Uterus (tissue), 4 donors: Measurements from ENCODE around the gene ELF4. TPM values are rescaled to one million over a fixed set of nuclear protein-coding genes. Genes with fewer than 3 reads are reported as not detected.

Experiments
- DNase-seq, 2 donors: peaks; one replicate each; pipeline ENCODE4 v3.0.0-alpha.2; 2019 to 2020
- H3K27ac ChIP-seq, 2 donors: fragments of 200-600 bp; sonication (generic); 1 replicate in 1 of 2; 2 replicates in 1 of 2; pipeline ENCODE4 v1.5.1; 2016 to 2018
- H3K27me3 ChIP-seq, 2 donors: fragments of 200-600 bp; sonication (generic); one replicate each; pipeline ENCODE4 v1.5.1; 2018 to 2019; ENCODE audit warnings: control low read depth in 1 of 2
- H3K36me3 ChIP-seq, 2 donors: fragments of 200-600 bp; sonication (generic); one replicate each; pipeline ENCODE4 v1.5.1; 2019; ENCODE audit warnings: control low read depth in 1 of 2
- H3K4me1 ChIP-seq, 2 donors: fragments of 200-600 bp; sonication (generic); one replicate each; pipeline ENCODE4 v1.5.1; 2018 to 2019; ENCODE audit warnings: control low read depth in 1 of 2
- H3K4me3 ChIP-seq, 2 donors: fragments of 200-600 bp; sonication (generic); 1 replicate in 1 of 2; 2 replicates in 1 of 2; pipeline ENCODE4 v1.5.1; 2018 to 2019; ENCODE audit warnings: mild to moderate bottlenecking in 1 of 2
- H3K9me3 ChIP-seq, 2 donors: fragments of 200-600 bp; sonication (generic); one replicate each; pipeline ENCODE4 v1.5.1; 2019; ENCODE audit warnings: control low read depth in 1 of 2
- POLR2A ChIP-seq, 2 donors: fragments of 450-650 bp; IDR thresholded peaks; one replicate each; pipeline ENCODE4 v1.6.1; 2016; ENCODE audit warnings: antibody characterized with exemption in 2 of 2, mild to moderate bottlenecking in 1 of 2, moderate library complexity in 1 of 2
- intact Hi-C: fragments of 100-400 bp; cut with DNase I; formaldehyde crosslinking; loops from one replicate; pipeline ENCODE4 v1.15.1; 2023; ENCODE audit warnings: low total_unique reads
- total RNA-seq, 4 donors: library from RNA; depleted of rRNA in 3 of 4; stranded (reverse); fragments of >200 nt in 3 of 4; gene quantifications; one replicate each; pipeline versions ENCODE4 v1.1.0 to v1.2.4, GENCODE V29; 2014 to 2023
- TF ChIP-seq, protein P1 (sequence below), 4 experiments: fragments of 200-600 bp in 2 of 4; fragments of 450-650 bp in 2 of 4; sonication (generic) in 2 of 4; IDR thresholded peaks; one replicate each; pipeline ENCODE4 v1.5.1; 2016 to 2019; ENCODE audit warnings: antibody characterized with exemption in 4 of 4, mild to moderate bottlenecking in 2 of 4, moderate library complexity in 1 of 4
- donor health status: DM: yes; HTN: yes; CAD: no.

Gene ELF4
- total RNA-seq, 4 donors from 2014 or later = 4.6 to 22.3 (median 11.8) TPM

- Histone ChIP-seq H3K36me3 (no peaks in the 10 kb centered on the region), H3K9me3 (no peaks in the 10 kb centered on the region), H3K27ac (no peak overlapping the region), H3K4me3 (no peak overlapping the region), H3K27me3 (no peaks in the 10 kb centered on the region), H3K4me1 (no peaks in the 10 kb centered on the region)
- no peak for TF ChIP-seq POLR2A (IDR thresholded peaks at IDR 0.05)
- TF ChIP-seq, protein P1, sequence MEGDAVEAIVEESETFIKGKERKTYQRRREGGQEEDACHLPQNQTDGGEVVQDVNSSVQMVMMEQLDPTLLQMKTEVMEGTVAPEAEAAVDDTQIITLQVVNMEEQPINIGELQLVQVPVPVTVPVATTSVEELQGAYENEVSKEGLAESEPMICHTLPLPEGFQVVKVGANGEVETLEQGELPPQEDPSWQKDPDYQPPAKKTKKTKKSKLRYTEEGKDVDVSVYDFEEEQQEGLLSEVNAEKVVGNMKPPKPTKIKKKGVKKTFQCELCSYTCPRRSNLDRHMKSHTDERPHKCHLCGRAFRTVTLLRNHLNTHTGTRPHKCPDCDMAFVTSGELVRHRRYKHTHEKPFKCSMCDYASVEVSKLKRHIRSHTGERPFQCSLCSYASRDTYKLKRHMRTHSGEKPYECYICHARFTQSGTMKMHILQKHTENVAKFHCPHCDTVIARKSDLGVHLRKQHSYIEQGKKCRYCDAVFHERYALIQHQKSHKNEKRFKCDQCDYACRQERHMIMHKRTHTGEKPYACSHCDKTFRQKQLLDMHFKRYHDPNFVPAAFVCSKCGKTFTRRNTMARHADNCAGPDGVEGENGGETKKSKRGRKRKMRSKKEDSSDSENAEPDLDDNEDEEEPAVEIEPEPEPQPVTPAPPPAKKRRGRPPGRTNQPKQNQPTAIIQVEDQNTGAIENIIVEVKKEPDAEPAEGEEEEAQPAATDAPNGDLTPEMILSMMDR (IDR thresholded peaks at IDR 0.05) = no peak
- no peak for DNase-seq
- intact Hi-C loops = no loop called here
Measured at GRCh38 chrX:130030826-130031225, 79.5 kb downstream of the ELF4 start.

DNA sequence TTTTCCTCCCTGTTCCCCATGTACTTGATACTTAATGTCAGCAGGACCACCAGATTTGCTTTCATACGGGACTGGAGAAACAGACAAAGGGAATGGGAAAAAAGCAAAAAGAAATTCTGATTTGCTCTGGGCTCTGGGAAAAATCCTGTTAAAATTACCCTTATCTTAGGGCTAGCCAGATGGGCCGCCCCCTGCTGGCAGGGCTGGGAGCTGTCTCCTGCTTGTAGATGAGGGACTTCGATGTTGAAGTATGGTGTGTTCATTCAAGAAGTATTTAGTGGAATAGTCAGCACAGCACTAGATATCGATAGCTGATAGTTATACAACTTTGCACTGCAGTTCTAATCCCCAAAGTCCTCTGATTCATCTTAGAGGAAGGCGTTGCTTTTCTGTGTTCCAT lies 82.1 kb downstream of the ELF4 start:
- TF ChIP-seq POLR2A (IDR thresholded peaks at IDR 0.05) = no peak
- TF ChIP-seq, protein P1 (IDR thresholded peaks at IDR 0.05) = peak; percentile 38 to 47 (median 43)
- H3K4me1 ChIP-seq = no peaks in the 10 kb centered on the region
- no peaks in the 10 kb centered on the region for H3K36me3 ChIP-seq
- no peak overlapping the region for H3K4me3 ChIP-seq
- H3K27me3 ChIP-seq = no peaks in the 10 kb centered on the region
- H3K9me3 ChIP-seq = no peaks in the 10 kb centered on the region
- intact Hi-C loops = no loop called here
- DNase-seq = peak in 1 of 2 donors; percentile 30
- H3K27ac ChIP-seq = no peak overlapping the region

- no peaks in the 10 kb centered on the region for H3K27me3 ChIP-seq
- intact Hi-C loops = no loop called here
- TF ChIP-seq, protein P1 (IDR thresholded peaks at IDR 0.05) = no peak
- TF ChIP-seq POLR2A (IDR thresholded peaks at IDR 0.05) = no peak
- DNase-seq = no peak
- no peak overlapping the region for H3K27ac ChIP-seq
- H3K4me1 ChIP-seq = no peaks in the 10 kb centered on the region
- no peaks in the 10 kb centered on the region for H3K9me3 ChIP-seq
- H3K36me3 ChIP-seq = no peaks in the 10 kb centered on the region
- no peak overlapping the region for H3K4me3 ChIP-seq
Measured at GRCh38 chrX:130027569-130027968, 82.7 kb downstream of the ELF4 start.

DNA sequence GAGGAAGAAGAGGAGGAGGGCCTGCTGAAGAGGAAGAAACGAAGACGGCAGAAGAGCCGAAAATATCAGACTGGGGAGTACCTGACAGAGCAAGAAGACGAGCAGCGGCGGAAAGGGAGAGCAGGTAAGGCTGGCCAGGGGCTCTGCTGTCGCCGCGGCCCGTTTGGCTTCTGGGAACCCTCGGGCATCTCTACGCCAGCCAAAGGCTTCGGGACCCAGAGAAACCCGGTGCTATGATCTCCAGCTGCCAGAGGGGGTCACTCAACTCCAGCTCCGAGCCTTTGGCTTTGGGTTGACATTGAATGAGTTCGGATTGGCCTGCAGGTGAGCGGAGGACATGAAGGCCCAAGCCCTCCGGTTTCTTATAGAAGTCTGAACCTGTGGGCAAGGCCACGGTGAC lies 85.0 kb downstream of the ELF4 start:
- no peaks in the 10 kb centered on the region for H3K36me3 ChIP-seq
- H3K27ac ChIP-seq = no peak overlapping the region
- no peaks in the 10 kb centered on the region for H3K27me3 ChIP-seq
- no peaks in the 10 kb centered on the region for H3K9me3 ChIP-seq
- H3K4me3 ChIP-seq = no peak overlapping the region
- DNase-seq = no peak
- intact Hi-C loops = no loop called here
- TF ChIP-seq, protein P1 (IDR thresholded peaks at IDR 0.05) = no peak
- TF ChIP-seq POLR2A (IDR thresholded peaks at IDR 0.05) = no peak
- H3K4me1 ChIP-seq = no peaks in the 10 kb centered on the region

DNA sequence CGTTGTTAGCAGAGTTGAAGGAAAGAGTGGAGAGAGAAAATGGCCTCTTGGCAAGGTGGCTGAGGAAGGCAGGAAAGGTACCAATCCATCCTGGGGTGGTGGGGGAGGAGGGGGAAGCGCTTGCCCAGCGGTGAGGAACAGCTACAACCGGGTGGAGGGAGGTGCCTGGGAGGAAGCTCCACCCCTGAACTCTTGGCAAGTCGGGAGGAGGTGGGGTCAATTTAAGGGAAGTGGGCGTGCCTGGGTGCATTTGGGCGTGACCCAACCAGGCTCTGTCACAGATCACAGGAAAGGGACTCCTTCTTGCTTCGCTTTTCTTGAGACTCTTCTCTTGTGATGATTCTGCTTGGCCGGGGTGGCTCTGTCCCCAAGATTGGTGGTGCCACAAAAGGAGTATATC lies 86.2 kb downstream of the ELF4 start:
- Histone ChIP-seq H3K27me3 (no peaks in the 10 kb centered on the region), H3K36me3 (no peaks in the 10 kb centered on the region), H3K4me3 (no peak overlapping the region), H3K4me1 (no peaks in the 10 kb centered on the region), H3K9me3 (no peaks in the 10 kb centered on the region), H3K27ac (no peak overlapping the region)
- intact Hi-C loops = no loop called here
- no peak for TF ChIP-seq POLR2A (IDR thresholded peaks at IDR 0.05)
- TF ChIP-seq, protein P1 (IDR thresholded peaks at IDR 0.05) = no peak
- peak; percentile 66 to 68 for DNase-seq
